GM18870 (cell line): Measurements from ENCODE around the gene ARAP2.
A peak's percentile ranks its signal among the peaks of the same experiment; 100 is the strongest.

Source experiments
- ATAC-seq: cut with Tn5 transposase; IDR thresholded peaks from one replicate; pipeline ENCODE4 v1.9.1; 2021; ENCODE audit warnings: moderate library complexity; ENCODE audit not compliant: unreplicated experiment

Gene ARAP2

GRCh38 chr4:36260731-36261130 lies 16.4 kb upstream of the ARAP2 start:
- no peak for ATAC-seq

GRCh38 chr4:36256398-36256891 lies 12.1 kb upstream of the ARAP2 start:
- peak; percentile 56 for ATAC-seq

DNA sequence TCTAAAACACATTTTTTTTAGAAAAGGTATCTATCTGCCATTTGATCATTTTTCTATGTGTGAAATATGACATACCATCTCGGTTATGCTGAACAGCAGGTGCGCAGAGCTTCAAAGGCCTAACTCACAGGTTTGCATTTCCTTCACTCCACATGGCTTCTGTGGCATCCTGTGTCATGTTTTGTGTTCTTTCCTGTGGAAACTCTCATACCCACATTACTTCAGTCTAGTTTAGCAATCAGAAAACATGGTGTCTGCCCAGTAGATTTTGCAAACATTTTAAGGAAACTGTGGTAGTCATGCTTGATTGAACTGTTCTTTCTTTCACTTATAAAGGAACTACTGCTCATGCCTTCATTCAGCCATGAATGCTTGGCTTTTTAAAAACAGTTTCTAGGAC lies 11.3 kb upstream of the ARAP2 start:
- peak; percentile 86 for ATAC-seq

DNA sequence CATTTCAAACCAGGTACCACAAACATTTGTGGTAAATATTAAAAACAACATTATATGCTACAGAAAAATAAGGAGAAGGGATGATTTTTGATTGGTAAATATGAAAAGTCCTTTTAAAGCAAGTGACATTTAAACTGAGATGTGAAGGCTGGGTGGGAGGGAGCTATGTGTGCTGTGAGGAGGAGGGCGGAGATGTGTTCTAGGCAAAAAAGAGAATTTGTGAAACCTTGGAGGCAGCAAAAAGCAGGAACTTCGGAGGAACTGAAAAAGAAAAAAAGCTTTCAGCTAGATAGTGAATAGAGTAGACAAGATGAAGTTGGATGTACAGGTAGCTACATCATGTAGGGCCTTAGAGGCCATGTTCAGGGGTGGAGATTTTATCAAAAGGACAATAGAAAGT lies 10.1 kb upstream of the ARAP2 start:
- no peak for ATAC-seq

- ATAC-seq, result no peak
Measured at GRCh38 chr4:36251983-36252382, 7.7 kb upstream of the ARAP2 start.

GRCh38 chr4:36249610-36250009 lies 5.3 kb upstream of the ARAP2 start:
- peak; percentile 44 for ATAC-seq

DNA sequence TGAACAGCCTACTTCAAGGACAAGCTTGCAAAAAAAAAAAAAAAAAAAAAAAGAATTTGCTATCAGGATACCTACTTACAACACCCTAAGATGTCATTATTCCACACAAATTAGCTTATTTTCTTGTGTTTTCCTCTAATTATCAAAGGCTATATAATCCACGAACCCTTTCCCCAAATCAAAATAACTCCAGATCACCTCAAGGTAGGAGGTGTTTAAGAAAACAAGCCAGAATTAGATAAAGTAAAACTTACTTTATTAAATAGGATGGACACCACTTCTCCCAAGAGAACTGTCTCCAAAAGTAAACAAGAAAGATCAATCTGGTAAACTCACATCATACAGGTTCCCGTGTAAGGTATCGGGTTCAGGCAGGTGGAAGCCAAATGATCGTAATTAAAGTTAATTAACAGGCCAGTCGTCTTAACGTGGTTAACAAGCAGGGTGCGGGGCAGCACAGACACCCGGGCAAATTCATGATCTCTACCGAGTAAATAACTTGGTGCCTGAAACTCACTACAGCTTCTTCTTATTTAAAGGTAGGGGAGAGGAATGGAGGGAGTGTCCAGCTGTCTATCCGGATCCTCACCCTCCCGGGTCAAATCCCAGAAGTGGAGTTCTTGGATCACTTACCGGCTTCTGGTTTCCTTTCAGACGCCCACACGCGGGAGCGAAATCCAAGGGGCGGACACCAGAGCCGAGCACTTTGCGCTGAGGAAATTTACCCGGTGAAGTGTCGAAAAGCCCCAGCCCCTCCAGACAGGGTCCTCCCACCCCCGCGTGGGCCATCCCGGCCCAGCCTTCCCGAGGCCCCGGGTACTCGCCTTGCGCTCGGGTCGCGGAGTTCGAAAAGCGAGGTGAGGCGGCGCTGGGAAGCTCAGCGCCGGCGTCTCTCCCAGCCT lies 708 bp downstream of the ARAP2 start:
- ATAC-seq, result peak; percentile 11

DNA sequence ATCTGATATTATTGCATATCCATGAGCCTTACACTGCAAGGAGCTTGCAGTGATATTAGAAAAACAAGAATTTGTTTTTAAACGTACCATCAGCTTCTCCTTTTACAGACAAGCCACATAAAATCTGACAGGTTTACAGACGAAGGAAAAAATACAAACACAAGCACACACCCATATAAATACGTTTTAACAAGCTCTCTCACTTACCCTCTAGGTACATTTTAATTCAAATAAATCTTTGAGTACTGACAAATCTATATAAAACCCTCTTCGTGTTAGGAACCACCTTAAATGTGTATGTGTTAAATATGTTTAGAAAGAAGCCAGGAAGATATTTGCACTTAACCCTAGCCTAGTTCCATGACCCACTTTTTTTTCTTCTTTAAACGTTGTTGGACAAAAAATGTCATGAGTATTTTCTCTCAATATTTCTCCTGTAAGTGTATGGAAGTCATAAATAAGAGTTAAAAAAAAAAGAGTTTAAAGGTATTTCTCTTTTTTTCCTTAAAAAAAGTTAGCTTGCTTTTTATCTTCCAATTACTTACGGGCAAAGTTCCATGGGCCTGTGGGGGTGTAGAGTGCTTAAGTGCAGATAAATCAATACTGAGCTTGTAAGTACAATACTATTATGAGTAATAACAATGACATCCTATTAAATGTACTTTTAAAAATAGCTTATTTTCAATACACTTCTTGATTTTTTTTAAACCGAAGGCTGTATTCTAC lies 1.5 kb downstream of the ARAP2 start:
- ATAC-seq, result no peak

DNA sequence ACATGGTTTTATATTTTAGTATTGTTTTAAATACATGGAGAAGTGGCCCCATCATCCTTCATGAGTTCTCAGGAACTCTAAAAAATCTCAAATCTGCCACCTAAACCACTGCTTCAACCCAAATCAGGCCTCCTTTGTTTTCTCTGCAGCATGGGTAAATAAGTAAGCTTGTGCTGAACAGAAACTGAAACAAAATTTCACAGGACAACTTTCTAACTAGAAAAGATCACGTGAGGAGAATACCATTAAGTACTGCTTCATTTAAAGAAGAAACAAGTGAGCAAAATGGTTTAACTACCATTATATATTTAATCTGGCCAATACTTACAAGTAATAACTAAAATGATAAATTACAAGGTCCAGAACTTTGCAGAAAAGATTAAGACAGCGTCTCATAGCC lies 2.5 kb downstream of the ARAP2 start:
- ATAC-seq, result peak; percentile 76

DNA sequence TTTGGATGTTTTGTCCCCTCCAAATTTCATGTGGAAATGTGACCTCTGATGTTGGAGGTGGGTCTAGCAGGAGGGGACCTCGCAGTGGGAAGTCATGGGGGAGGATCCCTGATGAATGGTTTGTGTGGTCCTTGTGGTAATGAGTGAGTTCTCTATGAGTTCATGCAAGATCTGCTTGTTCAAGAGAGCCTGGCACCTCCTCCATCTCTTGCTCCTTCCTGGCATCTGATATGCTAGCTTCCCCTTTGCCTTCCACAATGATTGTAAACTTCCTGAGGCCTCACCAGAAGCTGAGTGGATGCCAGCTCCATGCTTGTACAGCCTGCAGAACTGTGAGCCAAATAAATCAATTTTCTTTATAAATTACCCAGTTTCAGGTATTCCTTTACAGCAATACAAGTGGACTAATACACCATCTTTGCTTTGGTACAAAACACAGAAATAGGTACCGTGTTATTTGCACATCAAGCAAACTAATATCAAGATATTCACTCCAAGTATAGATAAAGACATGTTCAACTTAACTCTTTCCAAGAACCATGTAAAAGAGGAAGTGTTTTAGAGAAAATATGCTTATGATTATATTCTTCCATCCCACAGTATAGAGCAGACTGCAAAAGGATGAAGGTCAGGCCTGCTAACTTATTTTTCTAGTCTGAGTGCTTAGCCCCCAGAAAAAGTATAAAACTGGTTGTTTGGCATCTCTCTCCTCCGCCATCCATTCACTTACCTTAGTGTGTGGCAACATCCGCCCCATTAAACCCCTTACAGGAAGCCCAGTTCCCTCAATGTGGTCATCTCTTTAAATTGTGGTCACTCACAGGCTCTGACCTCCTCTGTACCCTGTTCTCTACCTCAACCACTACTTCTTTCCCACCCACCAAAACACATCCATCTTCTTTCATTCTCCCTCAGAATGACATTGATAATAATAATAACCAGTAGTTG lies 6.7 kb downstream of the ARAP2 start:
- no peak for ATAC-seq

GRCh38 chr4:36236159-36236558 lies 8.2 kb downstream of the ARAP2 start:
- ATAC-seq, result no peak

DNA sequence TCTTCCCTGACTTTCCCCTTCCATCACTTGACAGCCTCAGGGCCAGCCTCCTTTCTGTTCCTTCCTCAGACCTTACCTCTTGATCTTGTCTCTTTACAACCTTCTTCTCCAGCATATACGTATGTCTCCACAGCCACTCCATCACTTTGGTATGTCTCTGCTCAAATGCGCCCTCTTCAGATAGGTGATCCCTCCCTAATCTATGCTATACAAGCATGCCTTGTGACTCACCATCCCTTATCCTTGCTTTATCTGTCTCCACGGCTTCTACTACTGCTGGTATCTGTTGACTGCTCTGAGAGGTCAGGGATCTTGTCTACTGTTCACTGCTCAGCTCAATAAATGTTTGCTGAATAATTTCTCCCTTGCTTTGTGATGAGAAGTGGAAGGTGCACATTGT lies 9.0 kb downstream of the ARAP2 start:
- ATAC-seq, result no peak

DNA sequence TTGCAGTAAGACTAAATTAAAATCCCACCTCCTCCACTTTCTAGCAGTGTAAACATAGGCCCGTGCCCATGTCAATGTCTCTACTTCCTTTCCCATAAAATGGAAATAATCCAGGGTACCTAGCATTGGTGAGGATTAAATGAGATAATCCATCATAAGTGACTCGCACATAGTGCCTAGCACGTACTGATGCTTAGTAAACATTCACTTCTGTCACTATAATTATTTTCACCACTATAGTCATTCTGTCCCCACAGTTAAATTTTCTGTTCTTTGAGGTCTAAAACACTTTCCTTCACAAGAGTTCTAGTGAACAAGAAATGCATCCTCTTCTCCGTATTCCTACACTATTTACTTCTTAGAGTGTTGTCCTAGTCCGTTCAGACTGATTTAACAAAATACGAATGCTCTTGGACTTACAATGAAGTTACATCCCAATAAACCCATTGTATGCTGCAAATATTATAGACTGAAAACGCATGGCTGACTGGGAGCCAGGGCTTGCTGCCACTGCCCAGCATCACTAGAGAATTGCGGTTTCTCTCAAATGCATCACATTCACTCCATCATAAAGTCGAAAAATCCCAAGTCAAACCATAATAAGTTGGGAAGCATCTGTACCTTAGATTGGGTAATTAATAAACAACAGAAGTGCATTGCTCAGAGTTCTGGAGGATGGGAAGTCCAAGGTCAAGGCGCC lies 10.6 kb downstream of the ARAP2 start:
- ATAC-seq, result no peak

GRCh38 chr4:36230534-36230933 lies 13.8 kb downstream of the ARAP2 start:
- ATAC-seq, result no peak

- no peak for ATAC-seq
Measured at GRCh38 chr4:36227913-36228312, 16.4 kb downstream of the ARAP2 start.

GRCh38 chr4:36226430-36227227 lies 17.7 kb downstream of the ARAP2 start:
- no peak for ATAC-seq

GRCh38 chr4:36224972-36225903 lies 19.1 kb downstream of the ARAP2 start:
- ATAC-seq, result no peak

DNA sequence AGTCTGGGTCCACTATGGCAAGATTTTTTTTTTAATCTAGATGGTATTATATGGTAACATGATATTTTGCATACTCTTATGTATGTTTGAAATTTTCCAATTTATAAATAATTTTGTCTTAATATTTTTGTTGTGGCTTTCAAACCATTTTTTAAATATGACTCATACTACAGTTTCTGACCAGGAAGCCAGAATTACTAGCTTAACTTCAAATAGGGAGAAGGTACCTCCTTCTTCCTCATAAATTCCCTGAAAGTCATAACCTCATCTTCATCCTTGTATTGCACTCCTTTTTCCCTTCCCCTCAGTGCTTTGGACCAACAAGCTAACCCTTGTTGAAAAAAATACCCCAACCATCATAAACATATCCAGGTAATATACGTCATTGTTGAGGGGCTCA lies 21.6 kb downstream of the ARAP2 start:
- ATAC-seq, result no peak
